Eye (tissue), 1 donor: Measurements from ENCODE around the gene SLC6A11.

Experiments
- DNase-seq: peaks from one replicate; pipeline ENCODE4 v3.0.0-alpha.2; 2015

The SLC6A11 gene

GRCh38 chr3:10890665-10891064 lies 74.6 kb downstream of the SLC6A11 start:
- no peak for DNase-seq

DNA sequence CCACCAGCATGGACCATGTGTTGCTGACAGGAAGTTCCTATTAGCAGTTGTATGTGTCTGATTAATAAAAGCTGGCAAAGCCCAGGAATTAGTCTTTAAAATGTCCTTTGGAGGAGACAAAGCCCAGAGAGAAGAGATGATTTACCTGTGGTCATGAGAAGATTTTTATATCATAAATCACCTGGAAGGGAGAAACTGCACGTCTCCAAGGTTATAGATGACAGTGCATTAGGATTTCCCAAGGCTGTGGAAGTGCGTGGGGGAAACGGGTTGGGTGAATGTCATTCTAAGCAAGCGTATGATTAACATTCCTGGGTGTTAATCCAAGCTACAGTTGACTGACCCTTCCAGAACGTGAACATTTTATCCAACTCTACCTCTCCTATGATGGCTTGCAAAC lies 76.6 kb downstream of the SLC6A11 start:
- no peak for DNase-seq

- DNase-seq, result no peak
Observed at GRCh38 chr3:10901296-10901945, 85.4 kb downstream of the SLC6A11 start.

DNA sequence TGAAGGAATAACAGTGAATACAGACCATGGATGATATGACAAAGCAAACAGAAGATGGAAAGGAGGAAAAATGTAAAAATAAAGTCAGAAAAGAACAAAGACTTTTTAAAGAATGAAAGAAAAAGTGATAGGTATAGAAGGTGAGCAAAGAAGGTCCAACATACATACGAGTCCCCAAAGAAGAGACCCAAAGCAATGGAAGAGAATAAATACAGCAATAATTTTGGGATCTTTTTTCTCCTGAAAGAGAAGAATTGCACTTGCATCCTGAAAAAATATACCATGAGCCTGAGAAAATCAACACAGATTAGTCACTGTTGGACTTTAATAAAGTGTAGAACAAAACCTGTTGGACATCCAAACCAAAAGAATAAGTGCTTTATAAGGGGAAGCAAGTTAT lies 91.2 kb downstream of the SLC6A11 start:
- no peak for DNase-seq

- no peak for DNase-seq
Observed at GRCh38 chr3:10910367-10910766, 94.3 kb downstream of the SLC6A11 start.

DNA sequence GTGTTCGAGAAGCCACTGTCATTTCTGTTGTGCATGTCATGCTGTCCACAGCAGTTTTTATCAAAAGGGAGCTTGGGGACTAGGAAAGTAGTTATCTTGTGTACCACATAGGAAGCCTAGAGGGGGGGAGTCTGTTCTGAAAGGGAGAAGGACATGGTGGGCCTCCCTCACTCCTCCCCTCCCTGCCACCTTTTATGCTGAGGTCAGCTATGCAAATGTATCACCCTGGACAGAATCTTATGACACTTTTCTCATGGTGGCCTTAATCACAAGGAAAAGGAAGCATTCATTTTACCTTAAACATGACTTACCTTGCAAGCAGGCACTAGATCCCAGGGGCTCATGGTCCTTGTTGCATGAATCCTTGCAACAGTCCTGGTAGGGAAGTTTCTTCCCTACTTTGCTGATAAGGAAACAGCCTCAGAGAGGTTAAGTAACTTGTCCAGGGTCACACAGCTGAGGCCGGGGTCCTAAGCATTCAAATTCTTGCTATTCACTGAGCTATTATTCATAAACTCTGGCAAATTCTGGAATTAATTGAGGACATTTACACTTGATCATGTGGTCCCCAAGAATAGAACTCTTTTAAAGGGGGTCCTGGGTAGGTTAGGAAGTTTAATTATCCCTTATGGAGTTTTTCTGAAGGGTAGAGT lies 95.4 kb downstream of the SLC6A11 start:
- no peak for DNase-seq

- DNase-seq, result no peak
Observed at GRCh38 chr3:10912786-10913185, 96.8 kb downstream of the SLC6A11 start.

GRCh38 chr3:10915376-10915775 lies 99.3 kb downstream of the SLC6A11 start:
- DNase-seq, result no peak

DNA sequence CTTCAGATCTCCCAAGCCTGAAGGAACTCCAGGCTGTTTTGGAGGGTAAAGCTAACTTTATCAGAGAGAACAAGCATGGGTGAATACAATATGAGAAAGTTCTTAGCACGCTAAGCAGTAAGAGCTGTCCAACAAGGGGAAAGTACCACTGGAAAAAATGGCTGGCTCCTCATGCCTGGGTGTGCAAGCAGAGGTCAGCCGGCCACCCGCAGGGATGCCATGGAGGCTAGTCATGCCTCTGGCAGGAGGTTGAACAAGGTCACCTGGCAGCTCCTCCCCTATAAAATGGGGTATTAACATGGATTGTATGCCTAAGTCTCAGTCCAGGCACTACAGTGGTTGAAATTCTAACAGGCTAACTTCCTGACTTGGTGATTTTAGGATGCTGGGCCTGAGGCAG lies 101.1 kb downstream of the SLC6A11 start:
- no peak for DNase-seq

DNA sequence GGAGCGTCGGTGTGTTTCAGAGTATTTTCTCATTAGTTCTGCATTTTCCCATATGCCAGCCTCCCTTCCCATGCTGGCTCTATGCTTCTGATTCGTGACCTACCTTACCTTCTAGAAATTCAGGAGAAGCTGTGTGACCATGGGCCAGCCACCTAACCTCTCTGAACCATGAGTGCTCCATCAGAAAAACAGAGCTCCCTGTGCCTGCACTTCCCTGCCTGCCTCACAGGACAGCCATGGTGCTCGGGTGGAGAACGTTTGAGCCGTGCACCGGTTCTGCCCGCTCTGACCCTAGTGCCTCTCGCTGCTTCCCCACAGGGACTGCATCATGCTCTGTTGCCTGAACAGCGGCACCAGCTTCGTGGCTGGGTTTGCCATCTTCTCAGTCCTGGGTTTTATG lies 102.0 kb downstream of the SLC6A11 start:
- DNase-seq, result no peak

DNA sequence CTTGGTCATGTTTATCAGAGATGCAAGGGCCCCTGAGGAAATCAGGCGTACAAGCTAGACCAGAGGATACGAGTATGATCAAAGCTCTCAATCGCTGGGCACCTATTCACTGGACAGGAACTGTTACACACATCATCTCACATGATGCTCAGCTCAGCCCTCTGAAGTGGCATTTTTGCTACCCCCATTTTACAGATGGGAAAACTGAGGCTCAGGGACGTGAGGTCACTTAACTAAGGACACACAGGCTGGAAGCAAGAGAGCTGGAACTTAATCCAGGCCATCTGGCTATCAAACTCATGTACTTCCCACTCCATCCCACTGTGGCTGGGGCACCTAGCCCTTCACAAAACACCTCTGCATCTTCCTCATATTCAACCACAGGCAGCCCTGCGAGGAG lies 103.6 kb downstream of the SLC6A11 start:
- no peak for DNase-seq

DNA sequence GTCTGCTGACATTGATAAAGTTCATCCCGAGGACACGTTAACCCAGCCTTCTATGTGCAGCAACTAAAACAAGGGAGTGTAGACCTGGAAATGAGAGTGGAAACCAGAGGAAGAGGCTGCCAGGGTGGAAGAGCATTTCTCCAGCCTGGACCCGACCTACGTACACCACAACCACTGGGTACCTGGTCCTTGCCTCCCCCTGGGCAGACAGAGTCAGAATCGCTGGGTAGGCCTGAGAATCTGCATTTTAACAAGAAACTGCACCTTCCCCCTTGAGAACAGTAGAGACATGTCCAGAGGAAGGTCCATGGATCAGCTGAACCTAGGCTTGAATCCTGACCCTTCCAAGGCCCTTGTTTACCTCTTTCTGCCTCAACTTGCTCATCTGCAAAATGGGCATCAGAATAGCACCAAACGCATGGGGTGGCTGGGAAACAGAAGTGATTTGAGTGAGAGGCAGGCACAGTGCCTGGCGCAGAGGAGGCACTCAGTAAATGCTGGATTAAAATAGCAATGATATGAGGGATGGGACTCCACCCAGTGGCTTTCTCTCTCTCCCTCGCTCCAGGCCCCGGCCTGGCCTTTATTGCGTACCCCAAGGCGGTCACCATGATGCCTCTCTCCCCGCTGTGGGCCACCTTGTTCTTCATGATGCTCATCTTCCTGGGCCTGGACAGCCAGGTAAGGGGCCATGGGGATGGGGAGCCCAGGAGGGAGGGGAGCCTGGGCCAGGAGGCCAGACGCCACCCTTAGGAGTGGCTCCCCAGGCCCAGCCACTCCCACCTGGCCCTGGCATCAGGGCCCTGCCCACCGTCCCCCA lies 109.6 kb downstream of the SLC6A11 start:
- DNase-seq, result no peak

- no peak for DNase-seq
Observed at GRCh38 chr3:10926256-10926810, 110.3 kb downstream of the SLC6A11 start.

DNA sequence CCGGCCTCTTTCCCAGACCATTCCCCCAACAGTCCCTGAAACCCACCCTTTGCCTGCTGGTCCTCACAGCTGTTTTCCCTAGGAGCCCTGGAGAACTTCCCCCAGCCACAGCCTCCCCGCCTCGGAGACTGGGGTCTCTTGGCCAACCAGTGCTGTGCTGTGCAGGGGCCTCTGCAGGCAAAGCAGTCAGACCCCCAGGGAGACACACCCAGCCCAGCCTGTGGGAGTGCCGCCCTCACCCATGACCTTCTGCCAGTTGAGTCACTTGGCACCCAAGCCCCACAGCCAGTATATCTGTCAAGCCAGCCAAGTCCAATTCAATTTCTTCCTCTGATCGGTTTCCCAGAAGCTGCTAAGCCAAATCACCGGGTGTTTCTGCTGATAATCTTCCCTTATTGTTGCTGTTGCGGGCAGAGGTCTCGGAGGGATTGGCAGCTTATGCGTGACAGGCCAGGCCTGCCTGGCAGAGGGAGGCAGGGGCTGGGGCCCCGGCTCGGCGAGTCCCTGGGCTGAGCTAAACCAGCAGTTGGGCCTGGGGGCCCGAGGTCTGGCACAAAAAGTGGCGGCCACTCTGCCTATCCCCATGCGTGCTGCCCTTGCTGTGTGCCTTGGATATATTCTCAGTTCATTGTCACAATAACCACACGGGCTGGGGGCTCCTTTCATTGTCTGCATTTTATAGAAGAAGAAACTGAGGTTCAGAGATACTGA lies 110.9 kb downstream of the SLC6A11 start:
- DNase-seq, result no peak

- no peak for DNase-seq
Observed at GRCh38 chr3:10927551-10927950, 111.5 kb downstream of the SLC6A11 start.

DNA sequence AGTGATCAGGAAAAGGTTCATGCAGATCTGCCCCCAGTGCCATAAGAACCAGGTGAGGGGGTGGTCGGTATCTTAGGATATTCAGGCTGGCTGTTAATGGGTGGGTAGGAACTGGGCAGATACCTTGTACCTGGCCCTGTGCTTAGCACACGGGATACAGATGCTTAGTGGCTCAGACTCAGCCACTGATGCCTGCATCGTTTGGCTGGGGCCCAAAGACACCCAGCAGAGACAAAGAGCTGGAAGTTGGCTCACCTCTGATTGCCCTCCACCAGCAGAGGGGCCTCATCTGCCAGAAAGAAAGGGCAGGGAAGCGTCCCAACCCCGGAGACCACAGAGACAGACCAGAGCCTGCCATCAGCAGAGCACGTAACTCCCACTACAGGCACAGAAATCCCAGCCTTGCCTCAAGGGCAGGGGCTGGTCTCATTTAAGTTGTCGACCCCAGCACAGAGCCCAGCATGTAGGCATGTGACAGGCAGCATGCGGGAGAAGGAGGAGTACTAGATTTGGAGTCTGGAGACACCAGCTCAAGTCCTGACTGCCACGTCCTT lies 112.5 kb downstream of the SLC6A11 start:
- DNase-seq, result peak; percentile 32

GRCh38 chr3:10928961-10929471 lies 113.0 kb downstream of the SLC6A11 start:
- no peak for DNase-seq

DNA sequence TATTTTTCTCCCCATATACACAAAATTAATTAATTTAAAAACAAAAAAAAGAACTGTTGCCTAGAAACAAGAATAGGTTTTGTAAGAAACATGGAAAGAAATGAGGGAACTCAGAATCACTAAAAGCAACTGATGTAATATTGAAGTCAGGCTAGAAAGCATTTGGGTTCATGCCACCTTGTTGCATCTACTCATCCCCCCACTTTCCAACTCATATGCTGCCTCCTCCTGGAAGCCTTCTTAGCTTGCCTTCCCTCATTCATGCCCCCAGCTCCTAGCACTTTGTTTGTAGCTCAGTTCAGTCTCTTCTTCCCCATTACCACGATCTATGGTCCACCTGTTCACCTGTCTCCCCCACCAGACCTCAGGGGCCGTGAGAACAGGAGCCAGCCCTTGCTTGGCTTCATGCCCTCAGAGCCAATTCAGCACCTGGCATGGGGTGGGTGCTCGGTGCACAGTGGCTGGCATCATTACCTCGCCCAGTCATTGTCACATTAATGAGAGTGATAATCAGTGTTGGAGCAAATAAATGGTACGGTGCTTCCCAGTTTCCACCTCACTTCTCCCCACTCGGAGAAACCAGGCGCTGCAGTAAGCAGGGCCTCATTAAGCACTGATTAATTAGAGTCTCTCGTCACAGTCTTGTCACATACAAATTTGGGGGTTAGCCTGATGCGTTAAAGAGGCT lies 114.1 kb downstream of the SLC6A11 start:
- peak; percentile 44 for DNase-seq

GRCh38 chr3:10930666-10931040 lies 114.6 kb downstream of the SLC6A11 start:
- no peak for DNase-seq

DNA sequence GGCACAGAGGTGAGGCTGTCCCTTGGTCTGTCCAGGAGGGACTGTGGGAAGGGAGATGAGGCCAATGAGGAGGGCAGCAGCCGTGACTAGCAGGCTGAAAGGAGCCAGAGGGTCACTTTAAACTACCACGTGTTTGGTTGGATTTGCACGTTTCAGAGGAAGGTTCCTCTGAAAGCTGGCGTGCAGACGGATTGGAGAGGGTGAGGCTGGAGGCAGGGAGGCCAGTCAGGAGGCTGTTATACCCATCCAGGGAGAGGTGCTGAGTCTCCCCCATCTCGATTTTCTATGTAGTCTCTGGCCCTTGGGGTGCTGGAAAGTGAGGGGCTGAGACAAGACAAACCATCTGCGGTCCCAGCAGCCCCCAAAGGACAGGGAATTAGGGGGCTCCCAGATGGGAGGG lies 116.6 kb downstream of the SLC6A11 start:
- DNase-seq, result no peak

DNA sequence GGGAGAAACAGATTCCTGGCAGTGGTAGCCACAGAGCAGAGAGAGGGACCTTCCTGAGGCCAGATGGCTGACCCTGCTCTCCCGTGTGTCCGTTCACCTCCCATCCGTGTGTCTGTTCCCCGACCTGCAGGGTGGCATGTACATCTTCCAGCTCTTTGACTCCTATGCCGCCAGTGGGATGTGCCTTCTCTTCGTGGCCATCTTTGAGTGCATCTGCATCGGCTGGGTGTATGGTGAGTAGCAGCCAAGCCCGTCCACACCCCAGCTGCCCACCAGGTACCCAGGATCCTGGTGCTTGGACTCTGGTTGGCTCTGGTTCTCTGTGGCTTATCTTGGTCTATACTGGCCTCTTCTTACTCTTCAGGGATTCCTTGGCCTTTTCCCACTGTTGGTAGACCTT lies 117.0 kb downstream of the SLC6A11 start:
- DNase-seq, result no peak

DNA sequence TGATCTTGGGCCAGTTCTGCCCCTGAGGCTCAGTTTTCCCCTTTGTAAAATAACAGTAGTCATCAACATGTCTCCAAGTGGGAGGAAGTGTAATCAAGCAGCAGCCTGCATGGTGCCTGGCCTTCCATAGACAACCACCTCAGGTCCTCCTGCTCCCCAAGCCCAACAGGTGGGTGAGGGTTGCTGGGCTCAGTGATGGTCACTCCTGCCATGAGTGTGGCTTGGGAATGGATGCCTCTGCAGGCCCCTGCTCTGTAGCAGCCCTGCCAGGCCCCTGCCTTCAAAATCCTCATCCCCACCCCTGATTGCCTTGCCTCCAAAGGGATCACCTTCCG lies 117.4 kb downstream of the SLC6A11 start:
- DNase-seq, result no peak
